ENCODE measurements around the gene IFITM1. TPM values are rescaled to one million over a fixed set of nuclear protein-coding genes. Genes with fewer than 3 reads are reported as not detected.

IFITM1 gene
- total RNA-seq, 1 experiment from 2014 or later, result 216 TPM

DNA sequence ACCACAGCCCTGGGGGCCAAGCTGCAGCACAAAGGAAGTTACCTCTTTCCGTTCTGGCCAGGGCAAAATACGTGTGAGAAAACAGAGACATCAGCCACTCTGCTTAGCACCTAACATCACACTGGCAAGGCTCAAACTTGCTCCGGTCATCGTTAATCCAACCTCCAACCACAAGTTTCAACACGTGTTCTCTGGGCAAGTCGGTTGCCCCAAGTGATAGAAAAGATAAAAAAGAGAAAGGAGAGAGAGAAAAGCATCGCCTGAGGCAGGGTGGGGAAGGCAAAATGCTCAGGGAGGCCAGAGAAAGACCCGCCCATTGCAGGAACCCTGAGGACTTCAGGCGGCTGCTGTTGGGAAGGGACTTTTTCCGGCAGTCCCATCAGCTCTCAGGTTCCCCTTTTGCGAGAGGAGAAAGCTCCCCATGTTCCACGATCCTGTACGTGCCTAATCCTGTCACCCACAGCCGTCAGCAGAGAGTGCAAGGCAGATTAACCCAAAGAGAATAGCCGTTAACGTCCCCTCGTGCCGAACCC lies 36.9 kb downstream of the IFITM1 start:
- no peaks in the 10 kb centered on the region for H3K9me3 ChIP-seq (ENCODE audit: low read length)
- peaks cover 13% of the 10 kb centered on the region for H3K4me1 ChIP-seq (ENCODE audit: low read length)
- H3K79me2 ChIP-seq (ENCODE audit: low read length), result no peaks in the 10 kb centered on the region
- no peak overlapping the region for H3K9ac ChIP-seq (ENCODE audit: low read length)
- H3K27ac ChIP-seq (ENCODE audit: low read length), result no peak overlapping the region
- no peaks in the 10 kb centered on the region for H3K9me2 ChIP-seq (replicated peaks; ENCODE audit: insufficient read depth, low read length)
- no peak overlapping the region for H3K4me2 ChIP-seq (ENCODE audit: low read depth, low read length, poor library complexity, severe bottlenecking)
- no peak overlapping the region for H3K4me3 ChIP-seq (ENCODE audit: low read length)
- H2AFZ ChIP-seq (ENCODE audit: low read length), result no peak overlapping the region
- DNase-seq, result no peak
- no peaks in the 10 kb centered on the region for H4K20me1 ChIP-seq (ENCODE audit: insufficient read depth, low read depth, low read length)
- H3K27me3 ChIP-seq (ENCODE audit: low read length), result no peaks in the 10 kb centered on the region
- H3K36me3 ChIP-seq (ENCODE audit: insufficient read depth, low read length), result no peaks in the 10 kb centered on the region

DNA sequence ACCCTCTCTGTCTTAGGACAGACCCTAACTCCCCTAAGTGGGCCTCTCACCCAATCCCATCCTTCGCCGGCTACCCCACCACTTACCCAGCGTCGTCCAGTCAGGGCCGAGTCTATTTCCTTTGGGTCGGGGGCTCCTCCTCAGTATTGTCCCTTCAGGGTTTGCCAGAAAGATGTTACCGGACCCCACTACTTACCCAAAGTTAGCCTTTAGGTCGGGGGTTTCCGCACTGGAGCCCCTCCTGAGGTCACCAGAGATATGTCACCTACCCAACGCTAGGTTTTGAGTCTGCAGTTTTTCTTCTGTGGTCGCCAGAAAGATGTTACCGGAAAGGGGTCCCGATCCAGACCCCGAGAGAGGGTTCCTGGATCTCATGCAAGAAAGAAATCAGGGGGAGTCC lies 37.6 kb downstream of the IFITM1 start:
- H3K9me3 ChIP-seq (ENCODE audit: low read length), result no peaks in the 10 kb centered on the region
- H3K4me3 ChIP-seq (ENCODE audit: low read length), result no peak overlapping the region
- H3K4me1 ChIP-seq (ENCODE audit: low read length), result peaks cover 15% of the 10 kb centered on the region
- H3K9ac ChIP-seq (ENCODE audit: low read length), result no peak overlapping the region
- H3K27me3 ChIP-seq (ENCODE audit: low read length), result no peaks in the 10 kb centered on the region
- no peaks in the 10 kb centered on the region for H3K9me2 ChIP-seq (replicated peaks; ENCODE audit: insufficient read depth, low read length)
- H3K27ac ChIP-seq (ENCODE audit: low read length), result no peak overlapping the region
- H3K4me2 ChIP-seq (ENCODE audit: low read depth, low read length, poor library complexity, severe bottlenecking), result no peak overlapping the region
- no peaks in the 10 kb centered on the region for H3K79me2 ChIP-seq (ENCODE audit: low read length)
- no peak overlapping the region for H2AFZ ChIP-seq (ENCODE audit: low read length)
- no peak for DNase-seq
- no peaks in the 10 kb centered on the region for H4K20me1 ChIP-seq (ENCODE audit: insufficient read depth, low read depth, low read length)
- no peaks in the 10 kb centered on the region for H3K36me3 ChIP-seq (ENCODE audit: insufficient read depth, low read length)

DNA sequence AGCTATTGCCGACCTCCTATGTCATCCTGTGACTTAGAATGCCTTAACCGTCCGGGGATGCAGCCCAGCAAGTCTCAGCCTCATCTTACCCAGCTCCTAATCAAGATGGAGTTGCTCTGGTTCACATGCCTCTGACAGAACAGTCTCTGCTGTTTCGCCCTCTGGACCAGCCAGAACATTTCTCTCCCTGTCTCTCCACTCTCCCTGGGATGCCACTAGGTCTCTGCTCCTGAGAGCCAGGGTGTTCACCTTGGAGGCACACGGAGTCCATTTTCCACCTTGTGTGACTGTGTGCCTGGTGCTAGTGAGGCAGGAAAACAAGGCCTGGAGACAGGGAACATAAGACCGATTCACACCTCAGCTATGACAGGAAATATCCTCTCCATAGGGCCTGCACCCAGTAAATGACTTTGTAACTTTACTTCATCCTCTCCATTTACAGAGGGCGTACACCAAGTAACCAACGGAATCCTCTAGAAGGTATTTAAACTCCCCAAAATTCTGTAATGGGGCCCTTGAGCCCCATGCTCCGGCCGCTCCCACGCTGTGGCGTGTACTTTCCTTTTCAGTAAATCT lies 38.7 kb downstream of the IFITM1 start:
- Histone ChIP-seq H3K27ac (ENCODE audit: low read length) (no peak overlapping the region), H4K20me1 (ENCODE audit: insufficient read depth, low read depth, low read length) (no peaks in the 10 kb centered on the region), H3K9me2 (replicated peaks; ENCODE audit: insufficient read depth, low read length) (no peaks in the 10 kb centered on the region), H3K27me3 (ENCODE audit: low read length) (no peaks in the 10 kb centered on the region), H3K79me2 (ENCODE audit: low read length) (no peaks in the 10 kb centered on the region), H3K4me3 (ENCODE audit: low read length) (no peak overlapping the region), H3K9ac (ENCODE audit: low read length) (no peak overlapping the region), H3K4me1 (ENCODE audit: low read length) (peaks cover 15% of the 10 kb centered on the region), H2AFZ (ENCODE audit: low read length) (no peak overlapping the region), H3K4me2 (ENCODE audit: low read depth, low read length, poor library complexity, severe bottlenecking) (no peak overlapping the region), H3K36me3 (ENCODE audit: insufficient read depth, low read length) (no peaks in the 10 kb centered on the region), H3K9me3 (ENCODE audit: low read length) (0 out of 2 replicates have a peak, but pooled peaks cover 4% of the 10 kb centered on the region)
- no peak for DNase-seq

DNA sequence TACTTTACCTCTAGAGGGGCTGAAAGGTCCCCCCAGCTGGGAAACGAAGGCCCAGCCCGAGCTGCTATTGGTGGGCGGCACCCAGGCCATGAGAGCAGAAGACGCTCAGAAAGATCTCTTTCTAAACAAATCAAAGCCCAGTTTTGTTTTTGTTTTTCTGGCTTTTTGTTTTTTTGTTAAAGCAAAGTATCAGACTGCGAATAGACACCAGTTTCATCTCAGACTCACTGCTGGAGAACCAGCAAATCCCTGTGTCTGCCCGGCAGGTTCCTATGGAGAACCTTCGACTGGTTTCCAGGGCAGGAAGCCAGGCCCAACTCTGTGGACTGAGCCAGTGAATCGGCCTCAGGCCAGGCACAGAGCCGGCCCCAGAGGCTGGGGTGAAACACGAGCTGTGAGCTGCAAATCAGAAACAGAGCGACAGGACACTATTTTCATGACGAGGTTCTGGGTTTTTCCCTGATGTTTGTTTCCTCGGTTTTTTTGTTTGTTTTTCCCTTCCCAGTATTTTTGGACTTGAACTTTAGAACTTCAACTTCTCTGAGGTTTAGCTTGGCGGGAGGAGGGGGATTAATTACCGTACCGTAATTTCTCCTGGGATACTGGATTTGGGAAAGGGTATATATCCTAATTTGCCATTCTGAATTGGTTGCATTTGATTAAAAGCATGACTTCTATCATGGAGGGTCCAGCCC lies 39.5 kb downstream of the IFITM1 start:
- Histone ChIP-seq H3K27ac (ENCODE audit: low read length) (no peak overlapping the region), H3K4me3 (ENCODE audit: low read length) (no peak overlapping the region), H3K36me3 (ENCODE audit: insufficient read depth, low read length) (no peaks in the 10 kb centered on the region), H2AFZ (ENCODE audit: low read length) (no peak overlapping the region), H3K9me2 (replicated peaks; ENCODE audit: insufficient read depth, low read length) (no peaks in the 10 kb centered on the region), H4K20me1 (ENCODE audit: insufficient read depth, low read depth, low read length) (no peaks in the 10 kb centered on the region), H3K79me2 (ENCODE audit: low read length) (no peaks in the 10 kb centered on the region), H3K9me3 (ENCODE audit: low read length) (0 out of 2 replicates have a peak, but pooled peaks cover 4% of the 10 kb centered on the region), H3K27me3 (ENCODE audit: low read length) (no peaks in the 10 kb centered on the region), H3K4me2 (ENCODE audit: low read depth, low read length, poor library complexity, severe bottlenecking) (no peak overlapping the region), H3K4me1 (ENCODE audit: low read length) (peaks cover 13% of the 10 kb centered on the region), H3K9ac (ENCODE audit: low read length) (no peak overlapping the region)
- no peak for DNase-seq

DNA sequence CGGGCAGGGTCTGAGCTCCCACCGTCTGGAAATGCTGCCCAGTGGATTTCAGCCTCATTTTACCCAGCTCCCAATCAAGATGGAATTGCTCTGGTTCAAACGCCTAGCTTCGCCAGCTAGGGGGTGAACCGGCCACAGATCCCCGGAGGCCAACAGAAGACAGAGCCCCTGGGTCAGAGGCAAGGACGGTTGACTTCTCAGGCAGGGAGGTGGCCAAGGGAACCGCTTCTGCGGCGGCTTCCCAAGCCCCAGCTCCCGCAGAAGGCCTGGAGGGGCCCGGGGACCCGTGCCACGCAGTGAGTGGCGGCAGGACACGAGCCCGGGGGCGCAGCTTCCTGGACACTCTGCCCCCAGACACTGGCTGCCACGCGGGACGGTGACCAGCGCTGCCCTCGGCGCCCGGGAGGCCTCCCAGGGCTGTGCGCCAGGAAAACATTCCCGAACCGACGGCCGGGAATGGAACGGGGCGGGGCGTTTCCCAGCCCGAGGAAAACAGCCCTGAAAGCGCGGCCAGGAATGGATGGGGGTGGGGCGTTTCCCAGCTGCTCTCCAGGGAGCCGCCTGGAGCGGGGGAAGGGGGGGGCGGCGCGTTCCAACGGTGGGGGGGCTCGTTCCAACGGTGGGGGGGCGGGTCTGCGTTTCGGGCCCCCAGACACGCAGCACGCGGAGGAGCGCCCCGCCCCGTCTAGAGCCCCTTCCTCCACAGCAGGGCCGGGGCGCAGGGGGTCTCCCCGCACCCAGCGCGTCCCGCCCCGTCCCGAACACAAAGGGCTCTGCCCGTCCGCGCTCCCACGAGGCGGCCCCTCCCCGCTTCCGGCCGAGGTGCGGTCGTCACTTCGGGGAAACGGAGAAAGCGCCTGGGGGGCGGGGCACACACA lies 42.0 kb downstream of the IFITM1 start:
- H3K9me2 ChIP-seq (replicated peaks; ENCODE audit: insufficient read depth, low read length), result no peaks in the 10 kb centered on the region
- H3K4me3 ChIP-seq (ENCODE audit: low read length), result peak overlapping the region; percentile 48; the same call in 1 of the 2 replicates
- H4K20me1 ChIP-seq (ENCODE audit: insufficient read depth, low read depth, low read length), result no peaks in the 10 kb centered on the region
- no peaks in the 10 kb centered on the region for H3K27me3 ChIP-seq (ENCODE audit: low read length)
- H3K36me3 ChIP-seq (ENCODE audit: insufficient read depth, low read length), result no peaks in the 10 kb centered on the region
- H2AFZ ChIP-seq (ENCODE audit: low read length), result peak overlapping the region; percentile 32; the same call in 1 of the 2 replicates
- H3K79me2 ChIP-seq (ENCODE audit: low read length), result no peaks in the 10 kb centered on the region
- H3K27ac ChIP-seq (ENCODE audit: low read length), result no peak overlapping the region
- 0 out of 2 replicates have a peak, but pooled peaks cover 4% of the 10 kb centered on the region for H3K9me3 ChIP-seq (ENCODE audit: low read length)
- peaks cover 9% of the 10 kb centered on the region for H3K4me1 ChIP-seq (ENCODE audit: low read length)
- peak overlapping the region; percentile 47 for H3K9ac ChIP-seq (ENCODE audit: low read length)
- H3K4me2 ChIP-seq (ENCODE audit: low read depth, low read length, poor library complexity, severe bottlenecking), result peak overlapping the region; percentile 50
- peak; percentile 63 for DNase-seq

DNA sequence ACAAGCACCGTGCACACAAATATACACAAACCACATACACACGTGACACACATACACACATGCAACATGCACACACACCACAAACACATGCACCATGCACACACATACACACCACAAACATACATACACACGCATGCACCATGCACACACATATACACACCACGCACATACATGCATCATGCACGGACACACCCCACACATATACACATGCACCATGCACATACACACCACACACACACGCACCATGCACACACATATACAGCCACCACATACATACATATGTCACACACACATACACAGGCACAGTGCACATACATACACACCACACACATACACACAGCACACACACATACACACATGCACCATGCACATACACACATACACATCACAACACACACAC lies 42.8 kb downstream of the IFITM1 start:
- Histone ChIP-seq H3K27ac (ENCODE audit: low read length) (no peak overlapping the region), H3K27me3 (ENCODE audit: low read length) (no peaks in the 10 kb centered on the region), H2AFZ (ENCODE audit: low read length) (no peak overlapping the region), H3K9ac (ENCODE audit: low read length) (no peak overlapping the region), H4K20me1 (ENCODE audit: insufficient read depth, low read depth, low read length) (no peaks in the 10 kb centered on the region), H3K4me2 (ENCODE audit: low read depth, low read length, poor library complexity, severe bottlenecking) (no peak overlapping the region), H3K79me2 (ENCODE audit: low read length) (no peaks in the 10 kb centered on the region), H3K4me1 (ENCODE audit: low read length) (peaks cover 9% of the 10 kb centered on the region), H3K9me2 (replicated peaks; ENCODE audit: insufficient read depth, low read length) (no peaks in the 10 kb centered on the region), H3K36me3 (ENCODE audit: insufficient read depth, low read length) (no peaks in the 10 kb centered on the region), H3K4me3 (ENCODE audit: low read length) (no peak overlapping the region), H3K9me3 (ENCODE audit: low read length) (0 out of 2 replicates have a peak, but pooled peaks cover 4% of the 10 kb centered on the region)
- DNase-seq, result no peak

DNA sequence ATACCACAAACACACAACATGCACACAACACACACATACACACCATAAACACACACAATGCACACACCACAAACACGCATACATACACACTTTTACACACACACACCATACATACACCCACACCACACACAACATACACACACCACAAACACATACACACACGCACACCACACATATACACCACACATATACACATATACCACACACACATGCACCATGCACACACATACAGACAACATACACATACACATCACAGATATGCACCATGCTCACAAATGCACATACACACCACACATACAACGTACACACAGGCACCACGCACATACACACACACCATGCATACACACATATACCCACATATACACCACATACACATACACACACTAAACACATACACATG lies 43.7 kb downstream of the IFITM1 start:
- Histone ChIP-seq H4K20me1 (ENCODE audit: insufficient read depth, low read depth, low read length) (no peaks in the 10 kb centered on the region), H3K79me2 (ENCODE audit: low read length) (no peaks in the 10 kb centered on the region), H2AFZ (ENCODE audit: low read length) (no peak overlapping the region), H3K9me3 (ENCODE audit: low read length) (0 out of 2 replicates have a peak, but pooled peaks cover 4% of the 10 kb centered on the region), H3K4me3 (ENCODE audit: low read length) (no peak overlapping the region), H3K27me3 (ENCODE audit: low read length) (no peaks in the 10 kb centered on the region), H3K9me2 (replicated peaks; ENCODE audit: insufficient read depth, low read length) (no peaks in the 10 kb centered on the region), H3K36me3 (ENCODE audit: insufficient read depth, low read length) (no peaks in the 10 kb centered on the region), H3K4me1 (ENCODE audit: low read length) (peaks cover 9% of the 10 kb centered on the region), H3K9ac (ENCODE audit: low read length) (no peak overlapping the region), H3K4me2 (ENCODE audit: low read depth, low read length, poor library complexity, severe bottlenecking) (no peak overlapping the region), H3K27ac (ENCODE audit: low read length) (no peak overlapping the region)
- no peak for DNase-seq

Data from Karpas-422 (cell line).